Measurements from ENCODE around the gene TAS2R60. TPM values are rescaled to one million over a fixed set of nuclear protein-coding genes. Genes with fewer than 3 reads are reported as not detected.

Gene TAS2R60, protein sequence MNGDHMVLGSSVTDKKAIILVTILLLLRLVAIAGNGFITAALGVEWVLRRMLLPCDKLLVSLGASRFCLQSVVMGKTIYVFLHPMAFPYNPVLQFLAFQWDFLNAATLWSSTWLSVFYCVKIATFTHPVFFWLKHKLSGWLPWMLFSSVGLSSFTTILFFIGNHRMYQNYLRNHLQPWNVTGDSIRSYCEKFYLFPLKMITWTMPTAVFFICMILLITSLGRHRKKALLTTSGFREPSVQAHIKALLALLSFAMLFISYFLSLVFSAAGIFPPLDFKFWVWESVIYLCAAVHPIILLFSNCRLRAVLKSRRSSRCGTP
- total RNA-seq, result not detected in 2 replicates

DNA sequence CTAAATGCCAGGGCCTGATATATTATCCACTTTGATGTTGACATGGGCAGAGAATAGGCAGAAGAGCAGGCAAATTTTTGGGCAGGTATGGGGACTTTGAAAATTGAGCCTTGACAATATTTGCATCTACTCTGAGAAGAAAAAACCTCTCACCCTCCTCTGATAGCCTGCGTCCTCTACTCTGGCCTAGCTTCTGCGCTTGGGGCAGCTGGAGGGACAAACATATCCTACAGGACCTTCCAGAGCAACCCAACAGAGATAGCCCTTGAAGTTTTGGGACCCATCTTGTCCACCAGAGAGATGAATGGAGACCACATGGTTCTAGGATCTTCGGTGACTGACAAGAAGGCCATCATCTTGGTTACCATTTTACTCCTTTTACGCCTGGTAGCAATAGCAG, at the start of gene TAS2R60:
Gene TAS2R60 (plus strand): TSS at position 301 of the 400 bp plus-strand sequence. CDS start 0 bp downstream, at position 301.
- H3K4me3 ChIP-seq (ENCODE audit: low read depth, low read length), result no peak within 1 kb of the TSS
- no peak for TF ChIP-seq CTCF (IDR thresholded peaks at IDR 0.05; ENCODE audit: insufficient read depth, low read depth, low read length)
- DNase-seq (ENCODE audit: low read depth), result no peak

- no peak overlapping the region for H3K4me3 ChIP-seq (ENCODE audit: low read depth, low read length)
- TF ChIP-seq CTCF (IDR thresholded peaks at IDR 0.05; ENCODE audit: insufficient read depth, low read depth, low read length), result no peak
- no peak for DNase-seq (ENCODE audit: low read depth)
Measured at GRCh38 chr7:143394068-143394467, 49.2 kb upstream of the TAS2R60 start.

GRCh38 chr7:143394777-143395176, 48.5 kb upstream of the TAS2R60 start:
- no peak for TF ChIP-seq CTCF (IDR thresholded peaks at IDR 0.05; ENCODE audit: insufficient read depth, low read depth, low read length)
- DNase-seq (ENCODE audit: low read depth), result no peak
- H3K4me3 ChIP-seq (ENCODE audit: low read depth, low read length), result no peak overlapping the region

GRCh38 chr7:143395187-143396149, 47.8 kb upstream of the TAS2R60 start:
- no peak for DNase-seq (ENCODE audit: low read depth)
- peak; percentile 26 for TF ChIP-seq CTCF (IDR thresholded peaks at IDR 0.05; ENCODE audit: insufficient read depth, low read depth, low read length)
- no peak overlapping the region for H3K4me3 ChIP-seq (ENCODE audit: low read depth, low read length)

- no peak for DNase-seq (ENCODE audit: low read depth)
- H3K4me3 ChIP-seq (ENCODE audit: low read depth, low read length), result no peak overlapping the region
- no peak for TF ChIP-seq CTCF (IDR thresholded peaks at IDR 0.05; ENCODE audit: insufficient read depth, low read depth, low read length)
Measured at GRCh38 chr7:143396182-143396581, 47.1 kb upstream of the TAS2R60 start.

- TF ChIP-seq CTCF (IDR thresholded peaks at IDR 0.05; ENCODE audit: insufficient read depth, low read depth, low read length), result no peak
- no peak for DNase-seq (ENCODE audit: low read depth)
- H3K4me3 ChIP-seq (ENCODE audit: low read depth, low read length), result no peak overlapping the region
Measured at GRCh38 chr7:143396625-143397556, 46.4 kb upstream of the TAS2R60 start.
